A549 (cell line): ENCODE data around the gene GLP2R.
"Not testable (repeated sequence)": the region's sequence is repeated elsewhere in the genome, so short reads cannot be mapped to it uniquely, and the experiment has no call there.

ENCODE experiments used
- RAD21 ChIP-seq, 2 experiments: fragments of >200 bp in 1 of 2; sonication (Bioruptor Twin) in 1 of 2; formaldehyde crosslinking in 1 of 2; IDR thresholded peaks in 1 of 2; conservative IDR thresholded peaks in 1 of 2; 2 replicates in 1 of 2; 3 replicates in 1 of 2; pipeline ENCODE4 v1.6.1; 2012 to 2018; ENCODE audit warnings: inconsistent platforms in 1 of 2
- TF ChIP-seq, protein P1 (sequence below): fragments of 450-650 bp; IDR thresholded peaks from 2 replicates; pipeline ENCODE4 v1.6.1; 2014; ENCODE audit warnings: antibody characterized with exemption
- TF ChIP-seq, protein P2 (sequence below): IDR thresholded peaks from 2 replicates; pipeline ENCODE4 v1.6.1; 2012

DNA sequence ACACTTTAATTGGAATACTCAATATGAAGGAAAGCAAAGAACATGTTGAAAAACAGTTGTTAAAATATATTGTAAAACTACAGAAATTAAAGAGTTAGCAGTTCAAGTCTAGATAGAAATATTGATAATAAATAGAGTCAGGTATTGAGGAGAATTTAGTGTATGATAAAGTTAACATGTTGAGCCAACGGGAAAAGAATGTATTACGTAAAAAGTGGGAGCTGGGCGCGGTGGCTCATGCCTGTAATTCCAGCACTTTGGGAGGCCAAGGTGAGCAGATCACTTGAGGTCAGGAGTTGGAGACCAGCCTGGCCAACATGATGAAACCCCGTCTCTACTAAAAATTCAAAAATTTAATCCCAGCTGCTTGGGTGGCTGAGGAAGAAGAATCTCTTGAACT lies 42.3 kb upstream of the GLP2R start:
- TF ChIP-seq, protein P1, sequence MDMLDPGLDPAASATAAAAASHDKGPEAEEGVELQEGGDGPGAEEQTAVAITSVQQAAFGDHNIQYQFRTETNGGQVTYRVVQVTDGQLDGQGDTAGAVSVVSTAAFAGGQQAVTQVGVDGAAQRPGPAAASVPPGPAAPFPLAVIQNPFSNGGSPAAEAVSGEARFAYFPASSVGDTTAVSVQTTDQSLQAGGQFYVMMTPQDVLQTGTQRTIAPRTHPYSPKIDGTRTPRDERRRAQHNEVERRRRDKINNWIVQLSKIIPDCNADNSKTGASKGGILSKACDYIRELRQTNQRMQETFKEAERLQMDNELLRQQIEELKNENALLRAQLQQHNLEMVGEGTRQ, result not testable (repeated sequence)
- TF ChIP-seq, protein P2, sequence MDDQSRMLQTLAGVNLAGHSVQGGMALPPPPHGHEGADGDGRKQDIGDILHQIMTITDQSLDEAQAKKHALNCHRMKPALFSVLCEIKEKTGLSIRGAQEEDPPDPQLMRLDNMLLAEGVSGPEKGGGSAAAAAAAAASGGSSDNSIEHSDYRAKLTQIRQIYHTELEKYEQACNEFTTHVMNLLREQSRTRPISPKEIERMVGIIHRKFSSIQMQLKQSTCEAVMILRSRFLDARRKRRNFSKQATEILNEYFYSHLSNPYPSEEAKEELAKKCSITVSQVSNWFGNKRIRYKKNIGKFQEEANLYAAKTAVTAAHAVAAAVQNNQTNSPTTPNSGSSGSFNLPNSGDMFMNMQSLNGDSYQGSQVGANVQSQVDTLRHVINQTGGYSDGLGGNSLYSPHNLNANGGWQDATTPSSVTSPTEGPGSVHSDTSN, result not testable (repeated sequence)
- TF ChIP-seq RAD21 (conservative IDR thresholded peaks at IDR 0.05 in 1 of 2, IDR thresholded peaks at IDR 0.05 in 1 of 2), result not testable (repeated sequence)
